Measurements from ENCODE around the gene TMEM17. TPM values are rescaled to one million over a fixed set of nuclear protein-coding genes. Genes with fewer than 3 reads are reported as not detected.

Gene TMEM17, protein sequence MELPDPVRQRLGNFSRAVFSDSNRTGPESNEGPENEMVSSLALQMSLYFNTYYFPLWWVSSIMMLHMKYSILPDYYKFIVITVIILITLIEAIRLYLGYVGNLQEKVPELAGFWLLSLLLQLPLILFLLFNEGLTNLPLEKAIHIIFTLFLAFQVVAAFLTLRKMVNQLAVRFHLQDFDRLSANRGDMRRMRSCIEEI
- 1 to 10 TPM; 1.7 to 3.4 (median 2.7) TPM for total RNA-seq

DNA sequence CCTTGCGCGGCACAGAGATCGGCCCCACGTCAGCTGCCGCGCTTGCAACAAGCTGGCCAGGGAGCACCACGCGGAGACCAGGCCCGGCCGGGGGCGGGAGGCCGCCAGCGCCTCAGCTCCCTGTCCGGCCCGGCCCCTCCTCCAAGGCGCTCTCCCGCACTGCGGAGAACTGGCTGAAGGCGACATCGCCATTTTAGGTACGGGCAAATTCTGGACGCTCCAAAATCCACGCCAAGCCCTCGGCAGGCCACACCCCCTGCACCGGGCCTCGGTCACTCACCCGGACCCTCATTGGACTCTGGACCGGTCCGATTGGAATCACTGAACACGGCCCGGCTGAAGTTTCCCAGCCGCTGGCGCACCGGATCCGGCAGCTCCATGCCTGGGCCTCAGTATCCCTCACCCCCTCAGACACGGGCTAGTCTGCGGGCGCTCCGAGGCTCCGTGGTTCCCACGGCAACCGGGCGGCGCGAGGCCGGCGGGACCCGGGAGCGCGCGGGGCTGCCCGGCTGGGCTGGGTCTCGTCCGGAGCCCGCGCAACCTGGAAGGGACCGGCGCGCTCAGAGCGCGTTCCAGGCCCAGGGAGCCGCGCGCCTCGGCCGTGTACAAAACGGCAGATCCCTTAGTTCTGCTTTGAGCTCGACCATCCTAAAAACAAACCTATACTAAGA lies at the start of gene TMEM17:
Gene TMEM17, minus strand, starts transcription at position 446 of the 671 bp plus-strand sequence. Its CDS starts 66 bp downstream, at position 380.
- intact Hi-C loops (cut with DNase I): no loop called here
- Histone ChIP-seq H3K4me1 (peaks cover 0 to 31% (median 8%) of the 10 kb centered on the region in 3 donors), H3K36me3 (peaks cover 0 to 10% (median 0%) of the 10 kb centered on the region in 3 donors), H3K9me3 (no peaks in the 10 kb centered on the region), H3K27me3 (no peaks in the 10 kb centered on the region), H3K27ac (peak within 1 kb of the TSS; percentile 90 to 94 (median 92)), H3K4me3 (peak within 1 kb of the TSS; percentile 48 to 92 (median 69))
- 4% methylated on average over 5 of the region's 68 CpGs; no CpG with 5 or more reads in 1 of the 2 donors for WGBS, 2 donors
- peak in 2 of 4 donors; percentile 15 to 46 for TF ChIP-seq POLR2A (IDR thresholded peaks at IDR 0.05)
- TF ChIP-seq, protein P1, sequence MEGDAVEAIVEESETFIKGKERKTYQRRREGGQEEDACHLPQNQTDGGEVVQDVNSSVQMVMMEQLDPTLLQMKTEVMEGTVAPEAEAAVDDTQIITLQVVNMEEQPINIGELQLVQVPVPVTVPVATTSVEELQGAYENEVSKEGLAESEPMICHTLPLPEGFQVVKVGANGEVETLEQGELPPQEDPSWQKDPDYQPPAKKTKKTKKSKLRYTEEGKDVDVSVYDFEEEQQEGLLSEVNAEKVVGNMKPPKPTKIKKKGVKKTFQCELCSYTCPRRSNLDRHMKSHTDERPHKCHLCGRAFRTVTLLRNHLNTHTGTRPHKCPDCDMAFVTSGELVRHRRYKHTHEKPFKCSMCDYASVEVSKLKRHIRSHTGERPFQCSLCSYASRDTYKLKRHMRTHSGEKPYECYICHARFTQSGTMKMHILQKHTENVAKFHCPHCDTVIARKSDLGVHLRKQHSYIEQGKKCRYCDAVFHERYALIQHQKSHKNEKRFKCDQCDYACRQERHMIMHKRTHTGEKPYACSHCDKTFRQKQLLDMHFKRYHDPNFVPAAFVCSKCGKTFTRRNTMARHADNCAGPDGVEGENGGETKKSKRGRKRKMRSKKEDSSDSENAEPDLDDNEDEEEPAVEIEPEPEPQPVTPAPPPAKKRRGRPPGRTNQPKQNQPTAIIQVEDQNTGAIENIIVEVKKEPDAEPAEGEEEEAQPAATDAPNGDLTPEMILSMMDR (IDR thresholded peaks at IDR 0.05): peak in 1 of 6 experiments; percentile 7
- DNase-seq: peak; percentile 16

DNA sequence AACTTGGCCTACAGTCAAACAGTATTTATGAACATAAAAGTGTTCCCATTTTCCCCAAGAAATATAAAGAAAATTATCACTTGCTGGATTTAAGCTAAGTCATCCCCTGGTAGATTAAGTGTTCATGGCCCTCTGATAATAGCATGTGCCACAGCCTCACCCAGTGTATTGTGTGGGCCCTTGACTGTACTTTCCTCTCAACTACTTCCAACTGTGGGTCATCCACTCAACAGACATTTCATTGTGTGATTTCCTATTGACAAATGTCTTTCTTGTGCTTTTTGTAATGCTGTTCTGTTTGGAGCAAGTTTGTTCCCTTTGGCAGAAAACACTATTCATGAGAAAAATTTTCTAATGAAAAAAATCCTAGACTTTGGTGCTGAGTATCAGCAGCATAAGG lies 48.4 kb upstream of the TMEM17 start:
- Histone ChIP-seq H3K36me3 (no peaks in the 10 kb centered on the region), H3K27ac (no peak overlapping the region), H3K9me3 (no peaks in the 10 kb centered on the region), H3K4me1 (no peaks in the 10 kb centered on the region), H3K4me3 (no peak overlapping the region), H3K27me3 (no peaks in the 10 kb centered on the region)
- no peak for TF ChIP-seq POLR2A (IDR thresholded peaks at IDR 0.05)
- intact Hi-C loops (cut with DNase I): no loop called here
- DNase-seq: no peak

DNA sequence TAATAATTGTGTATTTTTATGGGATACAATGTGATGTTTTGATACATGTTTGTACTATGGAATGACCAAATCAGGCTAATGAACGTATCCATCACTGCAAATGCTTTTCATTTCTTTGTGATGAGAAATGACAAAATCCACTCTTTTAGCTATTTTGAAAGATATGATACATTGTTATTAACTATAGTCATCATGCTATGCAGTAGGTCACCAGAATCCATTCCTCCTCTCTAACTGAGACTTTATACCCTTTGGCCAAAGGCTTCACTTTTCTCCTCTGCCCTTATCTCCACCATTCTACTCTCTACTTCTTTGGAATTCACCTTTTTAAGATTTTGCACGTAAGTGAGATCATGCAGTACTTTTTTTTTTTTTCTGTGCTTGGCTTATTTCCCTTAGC lies 44.5 kb upstream of the TMEM17 start:
- H3K27me3 ChIP-seq: no peaks in the 10 kb centered on the region
- no peak for DNase-seq
- H3K36me3 ChIP-seq: no peaks in the 10 kb centered on the region
- H3K4me1 ChIP-seq: no peaks in the 10 kb centered on the region
- intact Hi-C loops (cut with DNase I): no loop called here
- TF ChIP-seq, protein P1 (IDR thresholded peaks at IDR 0.05): no peak
- no peak for TF ChIP-seq POLR2A (IDR thresholded peaks at IDR 0.05)
- H3K27ac ChIP-seq: no peak overlapping the region
- H3K4me3 ChIP-seq: no peak overlapping the region
- H3K9me3 ChIP-seq: no peaks in the 10 kb centered on the region
- WGBS, 2 donors: 92 to 98% methylated on average over 2 of the region's 2 CpGs

DNA sequence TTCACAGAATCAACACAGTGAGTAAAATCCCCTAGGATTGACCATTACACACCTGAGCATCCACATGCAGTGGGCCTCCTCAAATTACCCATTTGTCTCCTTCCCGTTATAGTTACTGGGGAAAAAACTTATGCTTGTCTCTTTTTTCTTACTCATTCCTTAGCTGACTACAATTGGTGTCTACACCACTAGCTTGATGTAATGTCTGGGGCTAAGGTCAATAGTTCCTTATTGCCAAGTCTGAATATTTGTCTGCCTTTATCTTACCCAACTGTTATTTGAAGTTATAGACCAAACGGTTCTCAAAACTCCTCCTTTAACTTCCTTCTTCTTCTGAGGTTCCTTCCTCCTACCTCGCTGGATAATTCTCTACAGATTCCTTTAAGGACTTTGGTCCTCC lies 41.9 kb upstream of the TMEM17 start:
- 66 to 69% methylated on average over 3 of the region's 3 CpGs for WGBS, 2 donors
- TF ChIP-seq POLR2A (IDR thresholded peaks at IDR 0.05): no peak
- TF ChIP-seq, protein P1 (IDR thresholded peaks at IDR 0.05): no peak

DNA sequence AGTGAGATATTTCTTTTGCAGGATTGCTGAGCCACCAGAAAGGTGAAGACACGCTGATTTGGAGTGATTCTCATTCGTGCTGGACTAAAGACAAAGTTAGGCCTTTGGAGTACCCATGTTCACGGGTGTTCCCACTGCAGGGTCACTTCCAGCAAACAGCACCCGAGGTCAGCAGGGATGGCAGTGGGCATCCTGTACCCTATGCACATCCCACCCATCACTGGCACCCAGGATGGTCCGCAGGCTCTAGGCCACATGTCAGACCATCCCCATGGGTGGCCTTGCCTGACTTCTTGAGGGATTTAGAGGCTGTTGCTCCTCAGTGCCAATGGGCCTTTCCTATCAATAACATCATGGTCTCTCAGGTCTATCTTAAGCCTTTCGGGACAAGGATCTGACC lies 39.3 kb upstream of the TMEM17 start:
- DNase-seq: no peak
- Histone ChIP-seq H3K27ac (no peak overlapping the region), H3K9me3 (no peaks in the 10 kb centered on the region), H3K27me3 (no peaks in the 10 kb centered on the region), H3K4me1 (peaks cover 0 to 9% (median 0%) of the 10 kb centered on the region in 3 donors), H3K4me3 (no peak overlapping the region), H3K36me3 (no peaks in the 10 kb centered on the region)
- intact Hi-C loops (cut with DNase I): no loop called here
- no peak for TF ChIP-seq POLR2A (IDR thresholded peaks at IDR 0.05)
- TF ChIP-seq, protein P1 (IDR thresholded peaks at IDR 0.05): no peak
- WGBS, 2 donors: 63 to 96% methylated on average over 3 to 6 of the region's 6 CpGs

More for the DNA sequence above, 41.9 kb upstream of the TMEM17 start:
- Histone ChIP-seq H3K4me1 (no peaks in the 10 kb centered on the region), H3K36me3 (no peaks in the 10 kb centered on the region), H3K9me3 (no peaks in the 10 kb centered on the region), H3K27me3 (no peaks in the 10 kb centered on the region), H3K27ac (no peak overlapping the region), H3K4me3 (no peak overlapping the region)
- intact Hi-C loops (cut with DNase I): no loop called here
- no peak for DNase-seq

Data from esophagus squamous epithelium (tissue), 5 donors.